ENCODE results near the gene ARMC2.

The ARMC2 gene

DNA sequence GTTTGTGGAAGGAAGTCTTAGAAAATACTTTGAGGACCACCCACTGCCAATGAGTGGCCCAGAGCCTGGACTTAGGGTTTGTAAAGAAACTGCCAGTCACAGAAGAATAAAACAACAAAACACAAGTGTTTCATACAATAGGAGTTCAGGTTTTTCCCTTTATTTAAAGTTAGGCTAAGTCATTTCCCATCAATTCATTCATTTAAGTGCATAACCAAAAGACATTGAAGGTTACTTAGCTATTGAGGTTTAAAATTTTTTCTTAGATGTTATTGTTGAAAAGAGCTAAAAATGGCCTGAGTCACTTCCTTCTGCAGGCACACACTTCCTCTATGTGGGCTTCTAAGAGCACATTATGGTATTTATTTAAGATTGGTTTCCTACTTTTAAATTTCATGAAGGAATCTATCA is 54.2 kb downstream of the ARMC2 start:
- H3K27ac ChIP-seq (ENCODE audit: low read depth, low read length) = no peak overlapping the region
- H3K9me2 ChIP-seq (replicated peaks; ENCODE audit: insufficient read depth, low read length) = no peaks in the 10 kb centered on the region
- no peaks in the 10 kb centered on the region for H4K20me1 ChIP-seq (ENCODE audit: low read depth, low read length)
- no peaks in the 10 kb centered on the region for H3F3A ChIP-seq (ENCODE audit: insufficient read depth)
- H3K36me3 ChIP-seq (ENCODE audit: low read length) = no peaks in the 10 kb centered on the region
- no peaks in the 10 kb centered on the region for H3K27me3 ChIP-seq (ENCODE audit: low read length)
- no peaks in the 10 kb centered on the region for H3K79me2 ChIP-seq (ENCODE audit: insufficient read depth, low read length)
- H3K9me3 ChIP-seq (ENCODE audit: insufficient read depth, low read length) = no peaks in the 10 kb centered on the region
- no peak overlapping the region for H3K4me3 ChIP-seq (ENCODE audit: insufficient read depth, low read length, poor library complexity, severe bottlenecking)
- no peak overlapping the region for H3K9ac ChIP-seq (ENCODE audit: low read length)
- no peak overlapping the region for H2AFZ ChIP-seq (ENCODE audit: low read depth, low read length, severe bottlenecking)
- no peak overlapping the region for H3K4me2 ChIP-seq (ENCODE audit: low read depth, low read length, poor library complexity, severe bottlenecking)
- TF ChIP-seq EZH2phosphoT487 (conservative IDR thresholded peaks at IDR 0.05; ENCODE audit: low read length) = no peak
- TF ChIP-seq, protein P1, sequence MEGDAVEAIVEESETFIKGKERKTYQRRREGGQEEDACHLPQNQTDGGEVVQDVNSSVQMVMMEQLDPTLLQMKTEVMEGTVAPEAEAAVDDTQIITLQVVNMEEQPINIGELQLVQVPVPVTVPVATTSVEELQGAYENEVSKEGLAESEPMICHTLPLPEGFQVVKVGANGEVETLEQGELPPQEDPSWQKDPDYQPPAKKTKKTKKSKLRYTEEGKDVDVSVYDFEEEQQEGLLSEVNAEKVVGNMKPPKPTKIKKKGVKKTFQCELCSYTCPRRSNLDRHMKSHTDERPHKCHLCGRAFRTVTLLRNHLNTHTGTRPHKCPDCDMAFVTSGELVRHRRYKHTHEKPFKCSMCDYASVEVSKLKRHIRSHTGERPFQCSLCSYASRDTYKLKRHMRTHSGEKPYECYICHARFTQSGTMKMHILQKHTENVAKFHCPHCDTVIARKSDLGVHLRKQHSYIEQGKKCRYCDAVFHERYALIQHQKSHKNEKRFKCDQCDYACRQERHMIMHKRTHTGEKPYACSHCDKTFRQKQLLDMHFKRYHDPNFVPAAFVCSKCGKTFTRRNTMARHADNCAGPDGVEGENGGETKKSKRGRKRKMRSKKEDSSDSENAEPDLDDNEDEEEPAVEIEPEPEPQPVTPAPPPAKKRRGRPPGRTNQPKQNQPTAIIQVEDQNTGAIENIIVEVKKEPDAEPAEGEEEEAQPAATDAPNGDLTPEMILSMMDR (IDR thresholded peaks at IDR 0.05; ENCODE audit: insufficient read depth, low read length, poor library complexity, severe bottlenecking) = no peak

DNA sequence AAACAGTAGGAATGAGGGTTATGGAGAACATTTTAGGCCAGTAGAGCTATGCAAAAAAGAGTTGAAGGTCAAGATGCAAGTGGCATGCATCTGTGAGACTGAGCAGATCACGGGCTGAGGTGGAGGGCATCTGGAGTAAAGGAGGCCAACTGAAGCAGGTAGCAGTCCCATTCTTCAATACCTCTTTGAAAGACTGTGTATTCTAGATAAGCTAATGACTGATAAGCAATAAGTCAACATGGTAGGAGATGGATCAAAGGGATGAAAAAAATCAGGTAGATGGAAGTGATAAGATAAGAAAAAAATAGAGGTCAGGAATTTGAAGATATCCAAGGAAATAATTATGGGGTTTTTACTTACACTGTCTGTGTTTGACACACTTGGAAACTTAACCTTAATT is 55.6 kb downstream of the ARMC2 start:
- H3K79me2 ChIP-seq (ENCODE audit: insufficient read depth, low read length) = no peaks in the 10 kb centered on the region
- H3K36me3 ChIP-seq (ENCODE audit: low read length) = no peaks in the 10 kb centered on the region
- no peaks in the 10 kb centered on the region for H3K9me3 ChIP-seq (ENCODE audit: insufficient read depth, low read length)
- H3K27ac ChIP-seq (ENCODE audit: low read depth, low read length) = no peak overlapping the region
- H2AFZ ChIP-seq (ENCODE audit: low read depth, low read length, severe bottlenecking) = no peak overlapping the region
- H3K4me2 ChIP-seq (ENCODE audit: low read depth, low read length, poor library complexity, severe bottlenecking) = no peak overlapping the region
- no peaks in the 10 kb centered on the region for H4K20me1 ChIP-seq (ENCODE audit: low read depth, low read length)
- H3K9me2 ChIP-seq (replicated peaks; ENCODE audit: insufficient read depth, low read length) = no peaks in the 10 kb centered on the region
- H3F3A ChIP-seq (ENCODE audit: insufficient read depth) = no peaks in the 10 kb centered on the region
- no peaks in the 10 kb centered on the region for H3K27me3 ChIP-seq (ENCODE audit: low read length)
- no peak overlapping the region for H3K9ac ChIP-seq (ENCODE audit: low read length)
- no peak overlapping the region for H3K4me3 ChIP-seq (ENCODE audit: insufficient read depth, low read length, poor library complexity, severe bottlenecking)
- TF ChIP-seq, protein P1 (IDR thresholded peaks at IDR 0.05; ENCODE audit: insufficient read depth, low read length, poor library complexity, severe bottlenecking) = no peak
- TF ChIP-seq EZH2phosphoT487 (conservative IDR thresholded peaks at IDR 0.05; ENCODE audit: low read length) = no peak

DNA sequence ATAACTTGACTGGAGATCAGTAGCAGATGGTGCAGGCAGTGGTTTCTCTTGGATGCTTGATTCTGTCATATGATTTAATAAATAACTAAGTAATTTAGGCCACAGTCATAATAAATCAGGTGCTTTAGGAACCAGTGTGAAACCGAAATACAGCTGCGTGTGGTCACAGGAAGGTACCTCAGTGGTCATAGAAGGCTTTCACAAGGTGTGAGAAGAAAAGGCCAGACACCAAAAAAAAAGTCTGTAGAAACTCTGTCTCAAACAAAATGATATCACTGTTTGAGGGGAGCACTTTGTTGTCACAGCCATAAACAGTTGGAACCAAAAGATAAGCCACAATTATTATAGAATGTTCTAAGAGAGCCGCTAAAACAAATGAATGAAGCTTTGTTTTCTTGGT is 56.5 kb downstream of the ARMC2 start:
- Histone ChIP-seq H3K9me3 (ENCODE audit: insufficient read depth, low read length) (no peaks in the 10 kb centered on the region), H3K27me3 (ENCODE audit: low read length) (no peaks in the 10 kb centered on the region), H3K9ac (ENCODE audit: low read length) (no peak overlapping the region), H3K27ac (ENCODE audit: low read depth, low read length) (no peak overlapping the region), H3K4me3 (ENCODE audit: insufficient read depth, low read length, poor library complexity, severe bottlenecking) (no peak overlapping the region), H3K4me2 (ENCODE audit: low read depth, low read length, poor library complexity, severe bottlenecking) (no peak overlapping the region), H2AFZ (ENCODE audit: low read depth, low read length, severe bottlenecking) (no peak overlapping the region), H4K20me1 (ENCODE audit: low read depth, low read length) (no peaks in the 10 kb centered on the region), H3F3A (ENCODE audit: insufficient read depth) (no peaks in the 10 kb centered on the region), H3K79me2 (ENCODE audit: insufficient read depth, low read length) (no peaks in the 10 kb centered on the region), H3K36me3 (ENCODE audit: low read length) (no peaks in the 10 kb centered on the region), H3K9me2 (replicated peaks; ENCODE audit: insufficient read depth, low read length) (no peaks in the 10 kb centered on the region)
- TF ChIP-seq EZH2phosphoT487 (conservative IDR thresholded peaks at IDR 0.05; ENCODE audit: low read length) = no peak

DNA sequence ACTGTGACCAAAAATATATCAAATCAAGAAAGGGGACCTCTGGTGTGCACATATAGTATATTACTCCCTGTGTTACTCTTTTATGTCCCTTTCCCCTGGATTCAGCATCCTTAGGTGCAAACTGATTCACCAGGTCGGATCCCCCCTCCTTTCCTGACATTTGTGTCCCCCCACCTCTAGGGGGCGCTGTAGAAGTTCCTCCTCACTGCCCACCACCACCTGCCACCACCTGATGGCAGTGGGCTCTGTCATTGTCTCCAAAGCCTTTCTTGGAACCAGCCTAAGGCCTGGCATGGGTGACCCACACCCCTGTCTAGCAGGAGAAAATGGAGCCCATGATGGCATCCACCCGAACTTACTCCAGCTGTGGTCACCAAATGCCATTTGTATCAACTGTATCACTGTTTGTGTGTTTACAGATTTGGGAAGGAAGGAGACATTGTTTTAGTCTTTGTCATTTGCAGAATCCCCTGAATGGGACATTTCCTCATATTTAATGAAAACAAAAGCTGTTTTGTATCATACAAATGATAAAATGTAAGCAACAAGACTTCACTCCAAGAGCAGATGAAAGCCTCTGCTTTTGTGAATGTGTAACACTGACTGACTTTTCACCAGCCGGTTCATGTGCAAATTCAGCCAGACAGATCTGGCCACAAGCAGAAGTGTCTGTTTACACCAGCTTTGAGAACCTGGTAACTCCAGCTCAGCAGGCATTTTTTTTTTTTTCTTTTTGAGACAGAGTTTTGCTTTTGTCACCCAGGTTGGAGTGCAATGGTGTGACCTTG is 66.2 kb downstream of the ARMC2 start:
- Histone ChIP-seq H3K9ac (ENCODE audit: low read length) (no peak overlapping the region), H3K9me3 (ENCODE audit: insufficient read depth, low read length) (no peaks in the 10 kb centered on the region), H3K4me2 (ENCODE audit: low read depth, low read length, poor library complexity, severe bottlenecking) (no peak overlapping the region), H3K27me3 (ENCODE audit: low read length) (no peaks in the 10 kb centered on the region), H3K27ac (ENCODE audit: low read depth, low read length) (no peak overlapping the region), H3K4me3 (ENCODE audit: insufficient read depth, low read length, poor library complexity, severe bottlenecking) (no peak overlapping the region), H2AFZ (ENCODE audit: low read depth, low read length, severe bottlenecking) (no peak overlapping the region), H4K20me1 (ENCODE audit: low read depth, low read length) (no peaks in the 10 kb centered on the region), H3F3A (ENCODE audit: insufficient read depth) (no peaks in the 10 kb centered on the region), H3K79me2 (ENCODE audit: insufficient read depth, low read length) (no peaks in the 10 kb centered on the region), H3K9me2 (replicated peaks; ENCODE audit: insufficient read depth, low read length) (no peaks in the 10 kb centered on the region), H3K36me3 (ENCODE audit: low read length) (no peaks in the 10 kb centered on the region)
- TF ChIP-seq, protein P1 (IDR thresholded peaks at IDR 0.05; ENCODE audit: insufficient read depth, low read length, poor library complexity, severe bottlenecking) = peak; percentile 89
- TF ChIP-seq EZH2phosphoT487 (conservative IDR thresholded peaks at IDR 0.05; ENCODE audit: low read length) = no peak
